SK-N-SH treated with all-trans-retinoic acid at 6 μM for 48 hours (cell line): ENCODE data around the gene NUDT4.

ENCODE experiments used
- ARNTL ChIP-seq: fragments of 450-650 bp; formaldehyde crosslinking; IDR thresholded peaks from 2 replicates; pipeline ENCODE4 v1.5.0; 2020; ENCODE audit warnings: low read depth, mild to moderate bottlenecking, moderate library complexity, borderline replicate concordance
- CSDC2 ChIP-seq: fragments of 250-450 bp; sonication (Bioruptor Pico); IDR thresholded peaks from 2 replicates; pipeline ENCODE4 v1.5.0; 2020; ENCODE audit warnings: mild to moderate bottlenecking, moderate library complexity
- GLIS3 ChIP-seq: fragments of 250-450 bp; sonication (Bioruptor Pico); IDR thresholded peaks from 2 replicates; pipeline ENCODE4 v1.5.0; 2020; ENCODE audit warnings: mild to moderate bottlenecking, moderate library complexity
- ISL1 ChIP-seq: fragments of 250-450 bp; sonication (Bioruptor Pico); IDR thresholded peaks from 2 replicates; pipeline ENCODE4 v2.1.2; 2022; ENCODE audit warnings: mild to moderate bottlenecking, moderate library complexity
- PATZ1 ChIP-seq: fragments of 250-450 bp; sonication (Bioruptor Pico); IDR thresholded peaks from 2 replicates; pipeline ENCODE4 v1.8.0; 2020; ENCODE audit warnings: mild to moderate bottlenecking, moderate library complexity, borderline replicate concordance
- TOX ChIP-seq: fragments of 250-450 bp; sonication (Bioruptor Pico); IDR thresholded peaks from 2 replicates; pipeline ENCODE4 v1.8.0; 2021; ENCODE audit warnings: mild to moderate bottlenecking, moderate library complexity, borderline replicate concordance
- ZFP3 ChIP-seq: fragments of 250-450 bp; sonication (Bioruptor Pico); IDR thresholded peaks from 2 replicates; pipeline ENCODE4 v1.5.0; 2020; ENCODE audit warnings: mild to moderate bottlenecking, moderate library complexity
- ZFP30 ChIP-seq: fragments of 450-650 bp; formaldehyde crosslinking; IDR thresholded peaks from 2 replicates; pipeline ENCODE4 v1.5.0; 2022; ENCODE audit warnings: mild to moderate bottlenecking, moderate library complexity
- ZNF8 ChIP-seq: fragments of 450-650 bp; formaldehyde crosslinking; IDR thresholded peaks from 2 replicates; pipeline ENCODE4 v1.5.0; 2020; ENCODE audit warnings: mild to moderate bottlenecking, moderate library complexity
- TF ChIP-seq, protein P1 (sequence below): fragments of 250-450 bp; sonication (Bioruptor Pico); IDR thresholded peaks from 2 replicates; pipeline ENCODE4 v1.5.1; 2020; ENCODE audit warnings: low read depth, mild to moderate bottlenecking, moderate library complexity

GRCh38 chr12:93365616-93366405 lies 11.9 kb upstream of the NUDT4 start:
- TF ChIP-seq, protein P1, sequence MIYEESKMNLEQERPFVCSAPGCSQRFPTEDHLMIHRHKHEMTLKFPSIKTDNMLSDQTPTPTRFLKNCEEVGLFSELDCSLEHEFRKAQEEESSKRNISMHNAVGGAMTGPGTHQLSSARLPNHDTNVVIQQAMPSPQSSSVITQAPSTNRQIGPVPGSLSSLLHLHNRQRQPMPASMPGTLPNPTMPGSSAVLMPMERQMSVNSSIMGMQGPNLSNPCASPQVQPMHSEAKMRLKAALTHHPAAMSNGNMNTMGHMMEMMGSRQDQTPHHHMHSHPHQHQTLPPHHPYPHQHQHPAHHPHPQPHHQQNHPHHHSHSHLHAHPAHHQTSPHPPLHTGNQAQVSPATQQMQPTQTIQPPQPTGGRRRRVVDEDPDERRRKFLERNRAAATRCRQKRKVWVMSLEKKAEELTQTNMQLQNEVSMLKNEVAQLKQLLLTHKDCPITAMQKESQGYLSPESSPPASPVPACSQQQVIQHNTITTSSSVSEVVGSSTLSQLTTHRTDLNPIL (CRISPR knock-in tag) = no peak
- TF ChIP-seq GLIS3 (CRISPR knock-in tag) = no peak
- TF ChIP-seq CSDC2 (CRISPR knock-in tag) = no peak
- no peak for TF ChIP-seq ARNTL (CRISPR knock-in tag)
- no peak for TF ChIP-seq PATZ1
- TF ChIP-seq ZFP3 (CRISPR knock-in tag) = no peak
- TF ChIP-seq ZNF8 (CRISPR knock-in tag) = no peak
- no peak for TF ChIP-seq TOX (CRISPR knock-in tag)
- no peak for TF ChIP-seq ZFP30 (CRISPR knock-in tag)
- no peak for TF ChIP-seq ISL1 (CRISPR knock-in tag)
